OCI-LY1 (cell line): ENCODE measurements around the gene RNF212.

ENCODE experiments used
- H2AFZ ChIP-seq: fragments of 200-600 bp; sonication (generic), shearing (Covaris generic); 2 replicates; pipeline ENCODE4 v1.6.0; 2014; ENCODE audit warnings: antibody characterized with exemption, mild to moderate bottlenecking, low read length
- H3F3A ChIP-seq: fragments of 200-600 bp; sonication (generic), shearing (Covaris generic); 2 replicates; pipeline ENCODE4 v1.6.0; 2014; ENCODE audit warnings: mild to moderate bottlenecking, antibody characterized with exemption, low read length, moderate library complexity; ENCODE audit not compliant: insufficient read depth
- H3K27ac ChIP-seq: fragments of 200-600 bp; sonication (generic); 2 replicates; pipeline ENCODE4 v1.5.1; 2014; ENCODE audit warnings: low read length, mixed run types, mild to moderate bottlenecking, low read depth; ENCODE audit not compliant: poor library complexity, severe bottlenecking
- H3K27me3 ChIP-seq: fragments of 200-600 bp; sonication (generic); 2 replicates; pipeline ENCODE4 v1.6.0; 2014; ENCODE audit warnings: antibody characterized with exemption, mild to moderate bottlenecking, low read length, moderate library complexity; ENCODE audit not compliant: insufficient read depth
- H3K36me3 ChIP-seq: fragments of 200-600 bp; sonication (generic); 2 replicates; pipeline ENCODE4 v1.6.1; 2014; ENCODE audit warnings: mild to moderate bottlenecking, antibody characterized with exemption, low read length, moderate library complexity, mixed read lengths; ENCODE audit not compliant: insufficient read depth
- H3K4me1 ChIP-seq: fragments of 200-600 bp; sonication (generic); 2 replicates; pipeline ENCODE4 v1.5.1; 2014; ENCODE audit warnings: mild to moderate bottlenecking, low read length, moderate library complexity; ENCODE audit not compliant: insufficient read depth, severe bottlenecking
- H3K4me2 ChIP-seq: fragments of 200-600 bp; sonication (generic), shearing (Covaris generic); 2 replicates; pipeline ENCODE4 v1.6.1; 2014; ENCODE audit warnings: low read length
- H3K4me3 ChIP-seq: fragments of 200-600 bp; sonication (generic); 2 replicates; pipeline ENCODE4 v1.5.1; 2014; ENCODE audit warnings: low read length, low read depth, mild to moderate bottlenecking, mixed read lengths; ENCODE audit not compliant: poor library complexity, severe bottlenecking
- H3K79me2 ChIP-seq: fragments of 200-600 bp; shearing (Covaris generic); 2 replicates; pipeline ENCODE4 v1.6.1; 2016; ENCODE audit warnings: mixed run types, low read length, mixed read lengths; ENCODE audit not compliant: insufficient read depth
- H3K9ac ChIP-seq: fragments of 200-600 bp; sonication (generic), shearing (Covaris generic); 2 replicates; pipeline ENCODE4 v1.6.1; 2014; ENCODE audit warnings: mild to moderate bottlenecking, low read length, mixed read lengths
- H3K9me2 ChIP-seq: fragments of 200-600 bp; sonication (generic), shearing (Covaris generic); 2 replicates; pipeline ENCODE4 v1.6.1; 2014; ENCODE audit warnings: low read depth, mild to moderate bottlenecking, low read length, mixed read lengths
- H3K9me3 ChIP-seq: fragments of 200-600 bp; shearing (Covaris generic); 2 replicates; pipeline ENCODE4 v1.6.1; 2014; ENCODE audit warnings: low read length, mixed read lengths
- H4K20me1 ChIP-seq: fragments of 200-600 bp; sonication (generic), shearing (Covaris generic); 2 replicates; pipeline ENCODE4 v1.6.0; 2016; ENCODE audit warnings: mild to moderate bottlenecking, low read length; ENCODE audit not compliant: insufficient read depth
- CTCF ChIP-seq: fragments of 200-600 bp; sonication (generic), shearing (Covaris generic); IDR thresholded peaks from 2 replicates; pipeline ENCODE4 v1.5.1; 2017; ENCODE audit warnings: mild to moderate bottlenecking, antibody characterized with exemption, low read length, moderate library complexity, mixed read lengths
- EZH2 ChIP-seq: fragments of 200-600 bp; sonication (generic), shearing (Covaris generic); IDR thresholded peaks from 2 replicates; pipeline ENCODE4 v1.8.0; 2017; ENCODE audit warnings: borderline replicate concordance, mixed run types, mild to moderate bottlenecking, antibody characterized with exemption, low read length, moderate library complexity, mixed read lengths

Gene RNF212

GRCh38 chr4:1084394-1084793 is 29.0 kb downstream of the RNF212 start:
- Histone ChIP-seq H3K4me2 (no peak overlapping the region), H4K20me1 (no peaks in the 10 kb centered on the region), H3K4me3 (no peak overlapping the region), H3K9me2 (no peaks in the 10 kb centered on the region), H3K36me3 (no peaks in the 10 kb centered on the region), H3K4me1 (no peaks in the 10 kb centered on the region), H3K9ac (no peak overlapping the region), H3K79me2 (no peaks in the 10 kb centered on the region), H2AFZ (no peak overlapping the region), H3K9me3 (no peaks in the 10 kb centered on the region), H3F3A (no peaks in the 10 kb centered on the region), H3K27ac (no peak overlapping the region), H3K27me3 (no peaks in the 10 kb centered on the region)
- no peak for TF ChIP-seq CTCF
- no peak for TF ChIP-seq EZH2

- H3K79me2 ChIP-seq = no peaks in the 10 kb centered on the region
- TF ChIP-seq EZH2 (no peak), CTCF (no peak)
- no peak overlapping the region for H3K9ac ChIP-seq
- H2AFZ ChIP-seq = no peak overlapping the region
- no peak overlapping the region for H3K4me2 ChIP-seq
- H3F3A ChIP-seq = no peaks in the 10 kb centered on the region
- H4K20me1 ChIP-seq = no peaks in the 10 kb centered on the region
- H3K4me3 ChIP-seq = no peak overlapping the region
- H3K9me2 ChIP-seq = no peaks in the 10 kb centered on the region
- H3K27me3 ChIP-seq = no peaks in the 10 kb centered on the region
- H3K9me3 ChIP-seq = no peaks in the 10 kb centered on the region
- no peak overlapping the region for H3K27ac ChIP-seq
- no peaks in the 10 kb centered on the region for H3K36me3 ChIP-seq
- H3K4me1 ChIP-seq = no peaks in the 10 kb centered on the region
Measured at GRCh38 chr4:1082215-1083182, 30.9 kb downstream of the RNF212 start.

GRCh38 chr4:1081689-1082040 is 31.7 kb downstream of the RNF212 start:
- Histone ChIP-seq H3K9ac (no peak overlapping the region), H2AFZ (no peak overlapping the region), H3K79me2 (no peaks in the 10 kb centered on the region), H3K27ac (no peak overlapping the region), H3K9me2 (no peaks in the 10 kb centered on the region), H4K20me1 (no peaks in the 10 kb centered on the region), H3K27me3 (no peaks in the 10 kb centered on the region), H3K4me1 (no peaks in the 10 kb centered on the region), H3F3A (no peaks in the 10 kb centered on the region), H3K4me3 (no peak overlapping the region), H3K4me2 (no peak overlapping the region), H3K9me3 (no peaks in the 10 kb centered on the region), H3K36me3 (no peaks in the 10 kb centered on the region)
- TF ChIP-seq CTCF (no peak), EZH2 (no peak)
